CD4-positive, alpha-beta T cell treated with Interleukin-15 for 4 hours (primary cell): ENCODE measurements around the gene LRMDA.
"Not testable (repeated sequence)": the region's sequence is repeated elsewhere in the genome, so short reads cannot be mapped to it uniquely, and the experiment has no call there.

Source experiments
- DNase-seq: peaks from one replicate; pipeline ENCODE4 v3.0.0-alpha.2; 2020; ENCODE audit warnings: low spot score

The LRMDA gene

GRCh38 chr10:75589895-75590654, 158.7 kb downstream of the LRMDA start:
- DNase-seq: no peak

- no peak for DNase-seq
Observed at GRCh38 chr10:75592151-75592787, 160.8 kb downstream of the LRMDA start.

DNA sequence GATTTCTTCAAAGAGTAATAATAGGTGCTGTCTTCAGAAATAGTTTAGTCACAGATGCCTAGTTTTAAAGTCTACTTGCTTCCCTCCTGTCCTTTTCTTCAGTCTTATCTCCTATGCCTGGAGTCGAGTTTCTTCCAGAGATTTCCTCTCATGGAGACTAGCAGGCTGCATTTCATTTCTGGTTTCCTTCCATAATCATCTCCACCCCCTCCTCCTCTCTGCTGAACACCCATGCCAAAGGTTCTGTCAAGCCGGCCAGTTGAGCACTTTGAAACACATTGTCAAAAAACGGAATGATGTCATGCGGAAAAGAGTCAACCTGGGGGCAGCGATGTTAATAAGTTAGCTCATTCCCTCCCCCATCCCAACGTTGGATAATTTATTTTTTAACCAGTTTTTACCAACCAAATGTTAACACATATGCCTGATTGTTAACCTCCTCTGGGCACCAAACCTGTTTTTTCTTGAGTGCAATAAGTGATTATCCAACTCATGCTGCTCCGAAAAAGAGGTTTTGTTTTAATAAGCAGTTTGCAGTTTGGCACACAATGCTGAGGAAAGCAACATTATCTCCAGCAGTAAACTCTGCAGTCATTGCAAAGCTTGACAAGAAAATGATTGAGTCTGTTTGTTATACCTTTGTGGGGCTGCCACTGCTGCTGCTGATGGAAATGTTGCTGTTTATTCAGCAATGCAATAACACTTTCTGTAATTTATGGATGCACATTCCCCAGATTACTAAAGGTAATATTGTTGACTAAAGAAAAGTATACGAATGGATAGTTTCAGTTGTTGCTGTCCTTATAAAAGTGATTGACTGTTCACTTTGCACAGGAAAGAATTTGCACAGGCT, 161.6 kb downstream of the LRMDA start:
- no peak for DNase-seq

DNA sequence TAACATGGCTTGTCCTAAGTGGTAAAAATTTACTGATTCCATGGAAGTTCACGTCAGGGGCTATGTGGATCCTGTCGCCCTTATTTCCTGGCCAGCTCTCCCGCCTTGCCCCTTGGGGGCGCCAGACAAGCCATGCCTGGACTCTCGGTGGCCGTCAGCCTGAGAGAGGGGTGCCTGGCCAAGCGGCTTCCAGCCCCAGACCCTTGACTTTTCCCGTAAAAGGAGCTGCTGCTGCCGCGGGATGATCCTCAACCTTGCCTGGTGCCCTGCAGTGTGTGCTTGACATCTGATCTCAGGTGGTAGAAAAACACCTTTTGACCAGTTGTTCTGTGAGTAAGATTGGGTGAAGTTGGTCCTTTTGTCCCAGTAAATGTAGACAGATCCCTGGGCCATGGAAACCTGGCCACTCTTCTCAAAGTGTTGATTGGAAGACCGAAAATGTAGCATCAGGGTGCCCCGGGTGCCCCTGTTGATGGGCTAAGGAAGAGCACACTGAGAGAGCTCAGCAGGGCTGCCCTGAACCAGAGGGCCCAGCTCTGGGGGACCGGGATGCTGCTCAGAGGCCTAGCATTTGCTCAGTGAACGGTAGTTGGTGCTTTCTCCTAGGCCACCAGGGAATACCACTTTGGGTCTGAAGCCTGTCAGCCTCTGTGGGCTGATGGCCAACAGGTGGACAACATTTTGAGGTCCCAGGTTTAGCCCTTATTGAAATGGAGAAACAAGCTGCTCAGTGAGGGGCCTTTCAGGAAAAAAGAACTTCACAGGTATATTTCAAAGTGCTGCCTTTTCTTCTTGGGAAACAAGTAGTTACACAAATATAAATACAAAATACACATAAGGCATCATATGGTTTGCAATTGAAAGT, 162.5 kb downstream of the LRMDA start:
- DNase-seq: no peak

GRCh38 chr10:75596930-75597620, 165.7 kb downstream of the LRMDA start:
- no peak for DNase-seq

DNA sequence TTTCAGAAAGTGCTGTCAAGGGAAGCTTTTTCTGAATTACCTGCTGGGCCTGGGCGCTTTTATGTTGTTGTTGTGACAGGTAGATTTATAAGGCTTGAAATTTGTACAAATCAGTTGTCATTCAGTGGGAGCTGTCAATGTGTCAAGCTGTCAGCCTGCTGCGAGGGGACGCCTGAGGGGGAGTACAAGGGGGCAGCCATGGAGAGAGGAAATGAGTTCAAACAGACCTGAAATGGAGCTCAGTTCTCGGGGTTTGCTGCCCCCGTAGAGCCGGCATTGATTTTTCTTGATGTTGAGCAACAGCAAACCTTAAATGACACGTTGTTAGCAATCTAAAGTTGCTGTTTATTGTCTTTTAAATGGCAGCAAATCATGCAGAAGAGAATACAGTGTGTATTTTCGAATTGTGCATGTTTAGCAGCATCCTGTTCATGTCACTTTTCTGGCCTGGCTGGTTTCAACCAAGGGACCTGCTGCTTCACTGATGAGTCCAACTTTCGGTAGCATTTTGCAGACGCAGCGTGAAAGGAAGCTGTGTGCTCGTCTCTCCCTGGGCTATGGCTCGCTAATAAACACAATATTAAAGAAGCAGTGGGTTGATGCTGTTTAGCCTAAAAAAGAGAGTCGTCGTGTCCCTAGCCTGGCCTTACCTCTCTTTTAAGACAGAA, 166.5 kb downstream of the LRMDA start:
- DNase-seq: no peak

DNA sequence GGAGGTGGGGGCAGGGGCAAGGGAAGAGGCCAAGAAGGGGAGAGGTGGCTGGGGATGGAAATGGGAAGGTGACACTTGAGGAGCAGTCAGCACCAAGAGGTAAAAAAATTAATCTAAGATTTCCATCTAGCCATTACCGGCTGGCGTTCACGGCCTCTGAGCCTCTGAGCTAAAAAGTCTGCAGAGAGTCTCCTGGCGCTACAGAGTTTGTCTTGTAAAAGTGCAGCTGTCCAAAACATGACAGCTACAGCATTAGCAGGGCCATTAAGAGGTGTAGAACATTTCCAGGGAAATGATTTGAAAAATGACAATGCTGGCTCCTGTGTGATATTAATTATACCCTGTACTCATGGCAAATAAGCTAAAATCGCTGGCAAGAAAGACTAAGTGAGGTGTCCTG, 167.6 kb downstream of the LRMDA start:
- DNase-seq: no peak

- no peak for DNase-seq
Observed at GRCh38 chr10:75599875-75600648, 168.6 kb downstream of the LRMDA start.

- DNase-seq: no peak
Observed at GRCh38 chr10:75600833-75601232, 169.4 kb downstream of the LRMDA start.

- DNase-seq: no peak
Observed at GRCh38 chr10:75602341-75602740, 170.9 kb downstream of the LRMDA start.

DNA sequence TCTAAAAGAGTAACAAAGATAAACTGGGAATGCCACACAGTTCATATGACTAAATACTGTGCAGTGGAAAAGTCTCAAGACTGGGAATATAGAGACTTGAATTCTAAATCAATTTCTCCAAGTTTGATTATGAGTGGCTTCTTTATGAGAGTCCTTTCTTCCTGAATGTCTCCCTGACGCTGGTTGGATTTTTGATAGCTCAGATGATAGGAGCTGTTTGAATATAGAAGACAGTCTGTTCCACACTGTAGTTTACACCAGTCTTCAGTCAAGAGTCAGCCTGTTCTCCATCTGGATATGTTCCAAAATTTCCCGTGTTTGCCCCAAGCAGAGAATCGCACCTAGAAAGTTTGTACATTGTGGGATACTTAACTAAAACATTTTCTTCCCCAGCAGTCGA, 173.7 kb downstream of the LRMDA start:
- DNase-seq: no peak

DNA sequence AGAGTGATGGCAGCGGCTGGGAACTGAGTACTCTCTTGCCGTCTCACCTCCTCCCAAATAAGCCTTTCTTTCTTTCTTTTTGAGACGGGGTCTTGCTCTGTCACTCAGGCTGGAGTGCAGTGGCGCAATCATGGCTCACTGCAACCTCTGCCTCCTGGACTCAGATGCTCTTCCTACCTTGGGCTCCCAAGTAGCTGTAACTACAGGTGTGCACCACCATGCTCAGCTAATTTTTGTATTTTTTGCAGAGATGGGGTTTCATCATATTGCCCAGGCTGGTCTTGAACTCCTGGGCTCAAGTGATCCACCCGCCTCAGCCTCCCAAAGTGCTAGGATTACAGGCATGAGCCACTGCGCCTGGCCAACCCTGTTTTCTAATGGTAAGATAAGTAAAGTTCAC, 174.4 kb downstream of the LRMDA start:
- DNase-seq: not testable (repeated sequence)

- no peak for DNase-seq
Observed at GRCh38 chr10:75606203-75606779, 174.9 kb downstream of the LRMDA start.

- DNase-seq: no peak
Observed at GRCh38 chr10:75607576-75607975, 176.2 kb downstream of the LRMDA start.

GRCh38 chr10:75610183-75610582, 178.8 kb downstream of the LRMDA start:
- DNase-seq: no peak

DNA sequence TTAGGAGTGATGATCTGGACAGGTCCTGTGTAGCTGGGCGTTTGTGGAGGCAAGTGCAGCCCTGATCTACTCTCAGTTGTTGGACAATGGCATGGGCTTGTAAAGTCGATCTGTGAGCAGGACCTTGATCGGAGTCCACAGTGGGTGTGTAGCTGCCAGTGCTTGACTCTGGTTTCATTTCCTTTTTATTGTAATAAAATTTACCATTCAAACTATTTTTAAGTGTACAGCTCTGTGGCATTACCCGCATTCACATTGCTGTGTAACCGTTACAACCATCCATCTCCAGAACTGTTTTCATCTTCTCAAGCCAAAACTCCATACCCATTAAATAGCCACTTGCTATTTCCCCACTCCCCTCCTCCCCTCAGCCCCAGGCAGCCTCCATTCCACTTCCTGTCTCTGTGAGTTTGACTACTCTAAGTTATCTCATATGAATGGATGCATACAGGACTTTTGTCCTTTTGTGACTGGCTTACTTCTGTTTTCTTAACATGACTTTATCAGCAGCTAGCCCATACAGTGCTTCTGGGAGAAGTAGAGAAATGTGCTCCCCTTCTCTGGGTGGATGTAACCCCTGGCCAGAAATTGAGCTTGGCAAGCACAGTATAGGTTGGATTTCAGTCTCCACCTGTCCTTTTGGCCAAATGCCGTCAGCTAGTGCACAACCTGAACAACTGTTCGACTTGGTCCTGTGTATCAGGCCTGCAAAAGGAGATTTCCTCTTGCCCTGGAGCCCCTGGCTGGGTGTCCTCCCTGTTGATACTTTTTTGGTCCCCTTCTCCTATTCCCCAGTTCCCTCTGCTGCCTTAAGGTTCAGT, 180.0 kb downstream of the LRMDA start:
- DNase-seq: no peak

DNA sequence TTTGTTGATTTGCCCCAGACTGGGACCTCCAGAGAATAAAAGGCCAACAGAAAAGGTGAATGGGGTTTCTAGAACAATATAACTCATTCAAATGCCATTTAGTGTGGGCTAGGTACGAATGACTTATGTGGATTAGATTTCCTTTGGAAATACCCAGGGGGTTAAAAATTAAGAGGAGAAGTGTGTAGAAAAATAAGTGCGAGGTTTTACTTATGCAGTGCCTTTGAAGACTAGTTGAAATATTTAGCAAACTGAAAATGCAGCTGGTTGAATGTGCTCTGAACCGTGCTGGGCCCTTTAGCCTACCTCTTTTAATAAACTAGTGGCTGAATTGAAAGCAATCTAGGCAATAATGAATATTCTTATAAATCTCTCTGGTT, 180.6 kb downstream of the LRMDA start:
- DNase-seq: no peak

DNA sequence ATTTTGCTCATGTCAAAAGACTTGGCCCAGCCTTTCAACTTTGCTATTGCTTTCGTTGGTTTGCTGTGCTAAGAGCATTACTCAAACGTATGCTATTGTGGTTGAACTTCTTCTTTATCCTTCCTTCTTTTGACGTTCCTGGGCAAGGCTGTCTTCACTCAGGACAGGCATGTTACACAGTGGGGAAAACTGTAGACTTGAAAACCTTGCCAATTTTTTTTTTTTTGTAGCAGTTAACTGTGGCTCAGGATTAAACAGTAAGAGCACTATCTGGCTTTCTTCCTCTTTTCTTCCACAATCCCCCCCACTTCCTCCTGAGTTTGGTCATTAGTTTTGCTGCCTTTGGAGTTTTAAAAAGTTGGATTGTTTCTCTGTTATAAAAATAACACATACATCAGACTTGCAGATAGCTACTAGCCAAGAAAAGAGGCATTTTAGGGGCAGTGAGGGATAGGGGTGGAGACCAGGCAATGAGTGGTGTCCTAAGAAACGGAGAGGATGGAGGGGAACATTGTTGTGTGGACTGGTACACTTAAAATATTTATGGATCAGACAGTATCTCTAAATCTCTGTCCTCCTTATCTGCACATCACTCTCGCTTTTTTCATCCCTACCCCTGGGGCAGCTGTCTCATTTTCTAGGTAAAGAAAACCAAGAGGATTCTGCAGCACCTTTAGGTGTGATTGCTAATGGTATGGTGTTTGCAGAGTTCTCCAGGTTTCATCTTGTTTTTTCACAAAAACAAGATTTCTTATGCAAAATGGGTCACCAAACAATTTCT, 181.7 kb downstream of the LRMDA start:
- DNase-seq: no peak
